NT2/D1 (cell line): Measurements from ENCODE around the gene TMEM208.

Experiments
- DNase-seq: peaks from one replicate; pipeline ENCODE4 v3.0.0-alpha.2; 2011; ENCODE audit warnings: low read depth, low spot score
- H3K27me3 ChIP-seq: 2 replicates; pipeline ENCODE4 v1.6.0; 2011; ENCODE audit warnings: mild to moderate bottlenecking; ENCODE audit not compliant: insufficient read length, insufficient read depth
- H3K36me3 ChIP-seq: 2 replicates; pipeline ENCODE4 v1.6.1; 2011; ENCODE audit warnings: mild to moderate bottlenecking, low read length, mixed read lengths; ENCODE audit not compliant: insufficient read depth, insufficient read length
- H3K4me1 ChIP-seq: 2 replicates; pipeline ENCODE4 v1.5.1; 2011; ENCODE audit not compliant: insufficient read depth, insufficient read length
- H3K4me3 ChIP-seq: 2 replicates; pipeline ENCODE4 v1.5.1; 2011; ENCODE audit warnings: low read depth; ENCODE audit not compliant: insufficient read length
- H3K9ac ChIP-seq: 2 replicates; pipeline ENCODE4 v1.6.0; 2011; ENCODE audit warnings: low read depth; ENCODE audit not compliant: insufficient read length
- H3K9me3 ChIP-seq: 2 replicates; pipeline ENCODE4 v1.5.1; 2011; ENCODE audit warnings: mild to moderate bottlenecking, low read length; ENCODE audit not compliant: insufficient read depth
- SUZ12 ChIP-seq: IDR thresholded peaks from 2 replicates; pipeline ENCODE4 v1.6.1; 2011; ENCODE audit not compliant: insufficient read length, insufficient read depth; ENCODE audit errors: extremely low read depth
- YY1 ChIP-seq: IDR thresholded peaks from 2 replicates; pipeline ENCODE4 v1.6.1; 2011; ENCODE audit not compliant: insufficient read length, insufficient read depth
- ZNF274 ChIP-seq: IDR thresholded peaks from 2 replicates; pipeline ENCODE4 v1.6.1; 2011; ENCODE audit warnings: mild to moderate bottlenecking, low read depth, low read length

TMEM208 gene

DNA sequence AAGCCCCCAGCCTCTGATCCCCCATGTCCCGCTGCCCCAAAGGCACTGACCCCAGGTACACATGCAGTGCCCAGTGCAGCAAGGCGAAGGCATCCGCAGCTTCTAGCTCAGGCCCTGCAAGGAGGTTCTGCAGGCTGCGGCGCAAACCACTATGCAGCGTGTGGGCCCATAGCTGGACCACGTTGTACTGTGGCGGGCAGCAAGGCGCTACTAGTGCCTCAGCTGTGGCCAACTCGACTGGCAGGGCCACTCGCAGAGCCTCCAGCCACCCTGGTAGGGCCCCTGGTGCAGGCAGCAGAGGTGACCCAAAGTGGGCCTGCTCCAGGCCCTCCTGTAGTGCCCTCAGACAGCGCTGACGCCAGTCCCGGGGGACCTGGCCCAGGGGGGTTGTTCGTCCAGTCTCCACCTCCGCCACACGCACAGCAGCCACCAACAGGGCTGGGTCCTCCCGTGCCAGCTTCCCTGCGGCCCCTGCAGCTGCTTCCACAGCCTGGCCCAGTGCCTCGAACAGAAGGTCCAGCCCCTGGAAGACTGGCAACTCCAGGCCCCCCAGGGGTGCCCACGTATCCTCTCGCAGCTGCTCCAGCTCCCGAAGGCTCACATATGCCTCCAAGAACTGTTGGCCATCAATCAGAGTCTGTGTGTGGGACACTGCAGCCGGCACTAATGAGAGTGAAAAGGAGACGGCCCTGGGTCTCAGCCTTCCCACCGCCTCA lies 39.6 kb upstream of the TMEM208 start:
- DNase-seq: no peak
- peak overlapping the region; percentile 52 for H3K9ac ChIP-seq
- peaks cover 24% of the 10 kb centered on the region for H3K27me3 ChIP-seq
- H3K9me3 ChIP-seq: no peaks in the 10 kb centered on the region
- TF ChIP-seq ZNF274 (no peak), YY1 (no peak), SUZ12 (no peak)
- H3K4me1 ChIP-seq: peaks cover 29% of the 10 kb centered on the region
- peaks cover 2% of the 10 kb centered on the region for H3K36me3 ChIP-seq
- no peak overlapping the region for H3K4me3 ChIP-seq

DNA sequence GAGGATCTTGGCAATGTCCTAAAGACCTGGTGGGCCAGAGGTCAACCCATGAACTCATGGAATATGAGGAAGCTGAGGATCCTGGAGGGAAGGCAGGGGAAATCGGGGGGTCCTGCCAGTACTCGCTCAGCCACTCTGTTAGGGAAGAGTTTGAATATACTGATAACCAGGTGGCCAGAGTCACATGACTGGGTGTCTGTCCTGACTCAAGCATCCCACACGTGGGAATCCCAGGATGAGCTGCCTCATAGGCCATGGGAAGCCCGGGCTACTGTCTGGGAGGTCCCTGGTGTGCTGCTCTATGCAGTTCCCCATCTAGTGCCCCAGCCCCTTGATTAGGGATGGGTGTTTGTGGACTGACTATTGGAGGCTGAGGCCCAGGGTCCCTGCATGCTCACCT lies 38.6 kb upstream of the TMEM208 start:
- no peak for DNase-seq
- no peaks in the 10 kb centered on the region for H3K9me3 ChIP-seq

DNA sequence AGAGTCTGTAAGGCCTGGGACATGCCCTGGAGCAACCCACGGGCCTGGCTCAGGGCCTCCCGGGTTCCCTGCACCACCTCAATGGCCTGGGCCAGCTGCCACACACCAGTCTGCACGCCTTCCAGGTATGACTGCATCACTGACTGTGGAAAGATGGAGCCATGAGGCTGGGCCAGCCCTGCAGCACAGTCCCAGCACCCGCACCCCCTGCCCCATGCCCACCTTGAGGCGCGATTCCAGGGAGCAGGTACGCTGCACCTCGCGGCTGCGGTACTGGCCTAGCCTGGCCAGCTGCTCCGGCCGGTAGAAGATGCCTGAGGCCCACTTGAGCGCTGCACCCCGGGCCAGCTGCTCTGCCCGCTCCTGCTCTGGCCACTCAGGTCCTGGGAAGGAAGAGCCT lies 38.1 kb upstream of the TMEM208 start:
- Histone ChIP-seq H3K4me3 (no peak overlapping the region), H3K9ac (no peak overlapping the region), H3K27me3 (peaks cover 24% of the 10 kb centered on the region), H3K9me3 (no peaks in the 10 kb centered on the region), H3K4me1 (peaks cover 38% of the 10 kb centered on the region), H3K36me3 (peaks cover 14% of the 10 kb centered on the region)
- no peak for DNase-seq
- TF ChIP-seq SUZ12 (no peak), YY1 (no peak), ZNF274 (no peak)

More for the DNA sequence above, 38.6 kb upstream of the TMEM208 start:
- Histone ChIP-seq H3K9ac (no peak overlapping the region), H3K4me1 (peaks cover 38% of the 10 kb centered on the region), H3K4me3 (no peak overlapping the region), H3K36me3 (peaks cover 9% of the 10 kb centered on the region), H3K27me3 (peaks cover 24% of the 10 kb centered on the region)
- TF ChIP-seq YY1 (no peak), SUZ12 (no peak), ZNF274 (no peak)

DNA sequence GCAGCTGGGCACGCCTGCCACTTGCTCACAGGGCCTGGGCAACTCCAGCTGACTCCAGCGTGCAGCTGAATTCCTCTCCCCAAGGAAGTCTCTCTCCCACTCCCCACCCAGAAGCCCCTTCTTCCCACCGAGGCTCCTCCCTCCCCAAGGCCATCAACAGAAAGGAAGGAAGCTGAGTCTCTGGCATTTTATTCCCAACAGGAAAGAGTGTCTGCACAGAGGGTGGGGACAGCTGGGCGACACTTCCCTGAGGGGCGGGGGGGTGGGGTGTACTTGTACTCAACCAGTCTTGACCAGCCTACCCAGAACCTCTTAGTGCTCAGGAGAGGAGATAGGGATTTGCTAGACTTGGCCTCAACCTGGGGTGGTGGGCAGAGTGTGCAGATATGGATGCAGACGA lies 36.9 kb upstream of the TMEM208 start, which contains the start of gene EXOC3L1:
Gene EXOC3L1, minus strand, starts transcription at position 96 of the 400 bp plus-strand sequence. CDS start 460 bp downstream, outside the sequence.
- no peaks in the 10 kb centered on the region for H3K9me3 ChIP-seq
- peaks cover 13% of the 10 kb centered on the region for H3K27me3 ChIP-seq
- no peak within 1 kb of the TSS for H3K4me3 ChIP-seq
- no peak for TF ChIP-seq YY1
- no peak for TF ChIP-seq ZNF274
- TF ChIP-seq SUZ12: no peak
- peaks cover 33% of the 10 kb centered on the region for H3K4me1 ChIP-seq
- no peak within 1 kb of the TSS for H3K9ac ChIP-seq
- DNase-seq: no peak
- peaks cover 26% of the 10 kb centered on the region for H3K36me3 ChIP-seq

DNA sequence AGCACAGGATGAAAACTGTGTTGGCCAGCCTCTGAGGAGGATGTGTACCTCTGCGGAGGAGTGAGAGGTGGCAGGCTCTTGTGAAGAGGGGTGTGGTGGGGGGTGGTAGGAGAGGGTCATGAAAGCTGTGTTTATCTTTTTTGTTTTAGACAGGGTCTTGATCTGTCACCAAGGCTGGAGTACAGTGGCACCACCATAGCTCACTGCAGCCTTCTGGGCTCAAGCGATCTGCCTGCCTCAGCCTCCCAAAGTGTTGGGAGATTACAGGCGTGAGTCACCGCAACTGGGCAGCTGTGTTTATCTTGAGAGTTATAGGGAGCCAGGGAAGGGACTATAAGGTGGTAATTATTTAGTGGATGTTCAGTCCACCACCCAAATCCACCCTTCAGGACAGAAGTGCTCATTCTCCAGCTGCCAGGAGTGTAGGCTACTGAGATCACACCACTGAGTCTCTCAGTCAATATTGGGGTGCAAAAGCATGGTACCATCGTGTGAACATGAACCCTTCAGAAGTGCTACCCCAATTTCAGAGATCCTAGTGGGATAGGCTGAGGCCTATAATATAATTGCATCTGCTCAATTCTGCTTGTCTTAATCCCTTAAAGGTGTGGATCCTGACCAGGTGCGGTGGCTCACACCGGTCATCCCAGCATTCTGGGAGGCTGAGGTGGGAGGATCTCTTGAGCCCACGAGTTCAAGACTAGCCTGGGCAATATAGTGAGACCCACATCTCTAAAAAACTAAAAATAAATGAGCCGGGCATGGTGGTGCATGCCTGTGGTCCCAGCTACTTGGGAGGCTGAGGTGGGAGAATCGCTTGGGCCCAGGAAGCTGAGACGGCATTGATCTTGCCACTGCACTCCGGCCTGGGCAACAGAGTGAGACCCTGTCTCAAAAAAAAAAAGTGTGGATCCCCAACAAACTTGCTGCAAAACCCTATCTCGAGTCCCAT lies 36.2 kb upstream of the TMEM208 start:
- Histone ChIP-seq H3K36me3 (peaks cover 33% of the 10 kb centered on the region), H3K9me3 (no peaks in the 10 kb centered on the region), H3K4me1 (peaks cover 28% of the 10 kb centered on the region), H3K9ac (no peak overlapping the region), H3K4me3 (no peak overlapping the region), H3K27me3 (peaks cover 7% of the 10 kb centered on the region)
- DNase-seq: no peak
- no peak for TF ChIP-seq ZNF274
- no peak for TF ChIP-seq YY1
- TF ChIP-seq SUZ12: no peak

DNA sequence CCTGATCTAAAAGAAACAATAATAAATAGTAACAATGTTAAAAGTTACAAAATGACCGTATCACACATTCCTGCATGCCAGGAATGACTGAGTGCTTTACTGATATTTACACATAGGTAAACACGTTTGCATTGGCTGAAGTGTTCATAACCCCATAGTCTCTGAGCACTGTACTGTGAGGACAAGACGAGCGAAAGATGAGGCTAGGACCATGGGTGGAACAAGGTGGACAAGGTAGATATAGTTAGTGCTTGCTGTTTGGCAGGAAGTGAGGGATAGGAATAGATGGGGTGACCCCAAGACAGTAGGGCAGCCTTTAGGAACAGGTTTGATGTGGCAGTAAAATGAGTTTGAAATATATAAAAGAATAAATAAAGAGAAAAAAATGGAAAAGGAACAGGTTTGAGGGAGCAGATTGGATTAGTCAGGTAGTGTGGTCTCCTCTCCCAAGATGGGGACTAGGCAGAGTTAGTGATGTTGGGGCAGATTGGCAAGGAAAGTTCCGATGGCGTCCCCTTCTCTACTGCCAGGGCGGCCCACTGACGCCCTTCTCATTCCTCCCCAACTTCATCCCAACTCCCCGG lies 35.4 kb upstream of the TMEM208 start:
- TF ChIP-seq SUZ12 (no peak), ZNF274 (no peak), YY1 (no peak)
- Histone ChIP-seq H3K4me3 (peak overlapping the region; percentile 100), H3K9ac (no peak overlapping the region), H3K4me1 (peaks cover 22% of the 10 kb centered on the region), H3K27me3 (no peaks in the 10 kb centered on the region), H3K36me3 (peaks cover 41% of the 10 kb centered on the region), H3K9me3 (no peaks in the 10 kb centered on the region)
- no peak for DNase-seq
